ENCODE measurements around the gene ATP6V1G1. TPM values are rescaled to one million over a fixed set of nuclear protein-coding genes. Genes with fewer than 3 reads are reported as not detected.

ATP6V1G1 gene
- total and polyA plus RNA-seq, 2 of the 13 experiments (the other 11 are each of a cell fraction or from before 2014, with no cell fraction given), result 108 to 158 TPM

DNA sequence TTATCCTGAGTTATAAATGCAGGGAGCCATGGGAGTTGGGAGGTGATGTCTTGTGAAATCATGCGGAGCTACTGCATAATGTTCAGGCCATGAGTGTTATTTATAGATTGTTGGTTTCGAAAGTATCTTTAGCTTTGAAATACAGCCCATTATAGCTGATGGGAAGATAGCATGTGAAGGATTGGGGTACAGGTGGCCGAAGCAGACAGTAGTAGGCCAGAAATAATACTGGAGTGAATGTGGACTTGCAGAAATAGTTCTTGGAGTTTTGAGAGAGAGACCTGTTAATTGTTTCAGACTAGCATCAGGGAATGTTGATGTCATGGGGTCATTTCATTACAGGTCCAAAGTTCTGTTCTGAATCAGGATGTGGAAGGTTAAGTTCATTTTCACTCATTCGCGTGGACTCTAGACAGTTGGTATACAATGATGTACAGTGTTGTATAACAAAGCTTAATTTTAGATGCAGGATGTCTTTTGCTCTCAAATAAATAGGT lies 3.8 kb downstream of the ATP6V1G1 start (continued):
- TF ChIP-seq HIVEP1 (CRISPR knock-in tag; IDR thresholded peaks at IDR 0.05) (no peak), ZMAT3 (CRISPR knock-in tag; conservative IDR thresholded peaks at IDR 0.05) (no peak), FOSL2 (CRISPR knock-in tag; IDR thresholded peaks at IDR 0.05) (0 out of 2 replicates have a peak, but pooled peaks have one; percentile 34), HMGA1 (CRISPR knock-in tag; conservative IDR thresholded peaks at IDR 0.05) (no peak), PHF21A (CRISPR knock-in tag; IDR thresholded peaks at IDR 0.05) (no peak), NFE2 (CRISPR knock-in tag; IDR thresholded peaks at IDR 0.05) (no peak), NAIF1 (CRISPR knock-in tag; IDR thresholded peaks at IDR 0.05; ENCODE audit: borderline replicate concordance) (0 out of 2 replicates have a peak, but pooled peaks have one; percentile 37), FOXP1 (IDR thresholded peaks at IDR 0.05) (no peak), FOXP1 (CRISPR knock-in tag; IDR thresholded peaks at IDR 0.05) (peak; percentile 52; the same call in 1 of the 2 replicates), TSC22D2 (CRISPR knock-in tag; IDR thresholded peaks at IDR 0.05; ENCODE audit: borderline replicate concordance) (no peak), HDAC2 (CRISPR knock-in tag; IDR thresholded peaks at IDR 0.05) (0 out of 2 replicates have a peak, but pooled peaks have one; percentile 51)
- TF ChIP-seq, protein P1, sequence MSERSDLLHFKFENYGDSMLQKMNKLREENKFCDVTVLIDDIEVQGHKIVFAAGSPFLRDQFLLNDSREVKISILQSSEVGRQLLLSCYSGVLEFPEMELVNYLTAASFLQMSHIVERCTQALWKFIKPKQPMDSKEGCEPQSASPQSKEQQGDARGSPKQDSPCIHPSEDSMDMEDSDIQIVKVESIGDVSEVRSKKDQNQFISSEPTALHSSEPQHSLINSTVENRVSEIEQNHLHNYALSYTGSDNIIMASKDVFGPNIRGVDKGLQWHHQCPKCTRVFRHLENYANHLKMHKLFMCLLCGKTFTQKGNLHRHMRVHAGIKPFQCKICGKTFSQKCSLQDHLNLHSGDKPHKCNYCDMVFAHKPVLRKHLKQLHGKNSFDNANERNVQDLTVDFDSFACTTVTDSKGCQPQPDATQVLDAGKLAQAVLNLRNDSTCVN (CRISPR knock-in tag; IDR thresholded peaks at IDR 0.05; ENCODE audit: borderline replicate concordance), result no peak
- TF ChIP-seq, protein P2, sequence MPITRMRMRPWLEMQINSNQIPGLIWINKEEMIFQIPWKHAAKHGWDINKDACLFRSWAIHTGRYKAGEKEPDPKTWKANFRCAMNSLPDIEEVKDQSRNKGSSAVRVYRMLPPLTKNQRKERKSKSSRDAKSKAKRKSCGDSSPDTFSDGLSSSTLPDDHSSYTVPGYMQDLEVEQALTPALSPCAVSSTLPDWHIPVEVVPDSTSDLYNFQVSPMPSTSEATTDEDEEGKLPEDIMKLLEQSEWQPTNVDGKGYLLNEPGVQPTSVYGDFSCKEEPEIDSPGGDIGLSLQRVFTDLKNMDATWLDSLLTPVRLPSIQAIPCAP (CRISPR knock-in tag; IDR thresholded peaks at IDR 0.05; ENCODE audit: low read depth), result no peak
- TF ChIP-seq, protein P3, sequence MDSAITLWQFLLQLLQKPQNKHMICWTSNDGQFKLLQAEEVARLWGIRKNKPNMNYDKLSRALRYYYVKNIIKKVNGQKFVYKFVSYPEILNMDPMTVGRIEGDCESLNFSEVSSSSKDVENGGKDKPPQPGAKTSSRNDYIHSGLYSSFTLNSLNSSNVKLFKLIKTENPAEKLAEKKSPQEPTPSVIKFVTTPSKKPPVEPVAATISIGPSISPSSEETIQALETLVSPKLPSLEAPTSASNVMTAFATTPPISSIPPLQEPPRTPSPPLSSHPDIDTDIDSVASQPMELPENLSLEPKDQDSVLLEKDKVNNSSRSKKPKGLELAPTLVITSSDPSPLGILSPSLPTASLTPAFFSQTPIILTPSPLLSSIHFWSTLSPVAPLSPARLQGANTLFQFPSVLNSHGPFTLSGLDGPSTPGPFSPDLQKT (CRISPR knock-in tag; IDR thresholded peaks at IDR 0.05; ENCODE audit: borderline replicate concordance), result no peak
- TF ChIP-seq, protein P4, sequence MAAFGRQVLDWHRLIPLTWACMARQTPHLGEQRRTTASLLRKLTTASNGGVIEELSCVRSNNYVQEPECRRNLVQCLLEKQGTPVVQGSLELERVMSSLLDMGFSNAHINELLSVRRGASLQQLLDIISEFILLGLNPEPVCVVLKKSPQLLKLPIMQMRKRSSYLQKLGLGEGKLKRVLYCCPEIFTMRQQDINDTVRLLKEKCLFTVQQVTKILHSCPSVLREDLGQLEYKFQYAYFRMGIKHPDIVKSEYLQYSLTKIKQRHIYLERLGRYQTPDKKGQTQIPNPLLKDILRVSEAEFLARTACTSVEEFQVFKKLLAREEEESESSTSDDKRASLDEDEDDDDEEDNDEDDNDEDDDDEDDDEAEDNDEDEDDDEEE (CRISPR knock-in tag; IDR thresholded peaks at IDR 0.05), result no peak
